Skeletal muscle tissue (tissue), 4 donors: ENCODE results near the gene UBR2. TPM values are rescaled to one million over a fixed set of nuclear protein-coding genes. Genes with fewer than 3 reads are reported as not detected.
"Not testable (repeated sequence)": the region's sequence is repeated elsewhere in the genome, so short reads cannot be mapped to it uniquely, and the experiment has no call there.

Source experiments
- H3K27ac ChIP-seq: one replicate; pipeline ENCODE4 v1.7.0; 2013; ENCODE audit warnings: mild to moderate bottlenecking, low read depth, low read length, inconsistent platforms
- H3K27me3 ChIP-seq, 3 donors: one replicate each; pipeline ENCODE4 v1.7.0; 2013; ENCODE audit warnings: low read length in 3 of 3; ENCODE audit not compliant: control insufficient read depth in 3 of 3, insufficient read depth in 3 of 3
- H3K36me3 ChIP-seq, 3 donors: one replicate each; pipeline ENCODE4 v1.7.0; 2013; ENCODE audit warnings: low read length in 3 of 3; ENCODE audit not compliant: control insufficient read depth in 3 of 3, insufficient read depth in 3 of 3
- H3K4me1 ChIP-seq, 3 donors: one replicate each; pipeline ENCODE4 v1.7.0; 2013; ENCODE audit warnings: low read length in 3 of 3, mild to moderate bottlenecking in 3 of 3; ENCODE audit not compliant: control insufficient read depth in 3 of 3, insufficient read depth in 3 of 3
- H3K4me3 ChIP-seq, 3 donors: one replicate each; pipeline ENCODE4 v1.7.0; 2013; ENCODE audit warnings: low read length in 3 of 3
- H3K9ac ChIP-seq, 3 donors: one replicate each; pipeline ENCODE4 v1.7.0; 2013; ENCODE audit warnings: low read length in 3 of 3, mild to moderate bottlenecking in 3 of 3, moderate library complexity in 2 of 3, low read depth in 1 of 3
- H3K9me3 ChIP-seq, 3 donors: one replicate each; pipeline ENCODE4 v1.7.0; 2013; ENCODE audit warnings: low read length in 3 of 3; ENCODE audit not compliant: control insufficient read depth in 3 of 3
- total RNA-seq: library from RNA; depleted of rRNA; stranded (reverse); fragments of >200 nt; gene quantifications from one replicate; pipeline ENCODE4 v1.2.3, GENCODE V29; 2014
- donor health status: Osteomylitis.

UBR2 gene
- total RNA-seq, 1 donor from 2014 or later = 24.0 TPM

- H3K27me3 ChIP-seq = peaks cover 0 to 12% (median 4%) of the 10 kb centered on the region in 3 donors
These were observed 11.4 kb upstream of the UBR2 start for GRCh38 chr6:42552380-42552779.

GRCh38 chr6:42555477-42556457 is 8.1 kb upstream of the UBR2 start:
- H3K27me3 ChIP-seq = peaks cover 0 to 12% (median 4%) of the 10 kb centered on the region in 3 donors
- H3K9ac ChIP-seq = no peak overlapping the region
- no peak overlapping the region for H3K4me3 ChIP-seq
- H3K9me3 ChIP-seq = no peaks in the 10 kb centered on the region
- H3K4me1 ChIP-seq = no peaks in the 10 kb centered on the region
- H3K36me3 ChIP-seq = no peaks in the 10 kb centered on the region
- H3K27ac ChIP-seq = no peak overlapping the region

More at GRCh38 chr6:42552380-42552779, 11.4 kb upstream of the UBR2 start:
- Histone ChIP-seq H3K27ac (no peak overlapping the region), H3K9me3 (no peaks in the 10 kb centered on the region), H3K4me1 (peaks cover 5 to 10% (median 9%) of the 10 kb centered on the region in 3 donors), H3K4me3 (no peak overlapping the region), H3K9ac (no peak overlapping the region), H3K36me3 (no peaks in the 10 kb centered on the region)

GRCh38 chr6:42556462-42556861 is 7.4 kb upstream of the UBR2 start:
- no peak overlapping the region for H3K4me3 ChIP-seq
- H3K9ac ChIP-seq = no peak overlapping the region
- peaks cover 0 to 12% (median 4%) of the 10 kb centered on the region in 3 donors for H3K27me3 ChIP-seq

DNA sequence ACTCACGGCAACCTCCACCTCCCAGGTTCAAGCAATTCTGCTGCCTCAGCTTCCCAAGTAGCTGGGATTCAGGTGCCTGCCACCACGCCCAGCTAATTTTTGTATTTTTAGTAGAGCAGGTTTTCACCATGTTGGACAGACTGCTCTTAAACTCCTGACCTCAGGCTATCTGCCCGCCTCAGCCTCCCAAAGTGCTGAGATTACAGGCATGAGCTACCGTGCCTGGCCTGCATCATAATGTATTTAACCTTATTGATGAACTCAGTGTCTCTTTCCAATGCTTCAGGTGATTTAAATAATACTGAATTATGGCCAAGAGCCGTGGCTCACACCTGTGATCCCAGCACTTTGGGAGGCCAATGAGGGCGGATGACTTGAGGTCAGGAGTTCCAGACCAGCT is 4.6 kb upstream of the UBR2 start:
- not testable (repeated sequence) for H3K36me3 ChIP-seq, H3K9ac ChIP-seq, H3K27ac ChIP-seq, H3K27me3 ChIP-seq, H3K9me3 ChIP-seq, H3K4me1 ChIP-seq, H3K4me3 ChIP-seq

More at GRCh38 chr6:42556462-42556861, 7.4 kb upstream of the UBR2 start:
- Histone ChIP-seq H3K9me3 (no peaks in the 10 kb centered on the region), H3K36me3 (no peaks in the 10 kb centered on the region), H3K27ac (no peak overlapping the region), H3K4me1 (no peaks in the 10 kb centered on the region)

DNA sequence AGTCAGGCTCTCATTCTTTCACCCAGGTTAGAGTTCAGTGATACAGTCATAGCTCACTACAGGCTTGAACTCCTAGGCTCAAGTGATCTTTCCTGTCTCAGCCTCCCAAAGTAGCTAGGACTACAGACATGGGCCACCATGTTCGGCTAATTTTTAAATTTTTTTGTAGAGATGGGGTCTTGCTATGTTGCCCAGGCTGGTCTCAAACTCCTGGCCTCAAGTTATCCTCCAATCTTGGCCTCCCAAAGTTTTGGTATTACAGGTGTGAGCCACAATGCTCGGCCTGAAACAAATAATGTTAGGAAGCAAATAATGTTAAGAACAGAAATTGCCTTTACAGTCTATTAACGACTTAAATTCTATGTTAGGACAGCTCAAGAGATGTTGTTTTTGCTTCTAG is 1.8 kb upstream of the UBR2 start:
- Histone ChIP-seq H3K27me3 (no peaks in the 10 kb centered on the region), H3K27ac (no peak overlapping the region), H3K9me3 (no peaks in the 10 kb centered on the region), H3K36me3 (peaks cover 0 to 3% (median 2%) of the 10 kb centered on the region in 3 donors), H3K4me1 (peaks cover under 1 to 10% (median 3%) of the 10 kb centered on the region in 3 donors), H3K9ac (no peak overlapping the region), H3K4me3 (no peak overlapping the region)

DNA sequence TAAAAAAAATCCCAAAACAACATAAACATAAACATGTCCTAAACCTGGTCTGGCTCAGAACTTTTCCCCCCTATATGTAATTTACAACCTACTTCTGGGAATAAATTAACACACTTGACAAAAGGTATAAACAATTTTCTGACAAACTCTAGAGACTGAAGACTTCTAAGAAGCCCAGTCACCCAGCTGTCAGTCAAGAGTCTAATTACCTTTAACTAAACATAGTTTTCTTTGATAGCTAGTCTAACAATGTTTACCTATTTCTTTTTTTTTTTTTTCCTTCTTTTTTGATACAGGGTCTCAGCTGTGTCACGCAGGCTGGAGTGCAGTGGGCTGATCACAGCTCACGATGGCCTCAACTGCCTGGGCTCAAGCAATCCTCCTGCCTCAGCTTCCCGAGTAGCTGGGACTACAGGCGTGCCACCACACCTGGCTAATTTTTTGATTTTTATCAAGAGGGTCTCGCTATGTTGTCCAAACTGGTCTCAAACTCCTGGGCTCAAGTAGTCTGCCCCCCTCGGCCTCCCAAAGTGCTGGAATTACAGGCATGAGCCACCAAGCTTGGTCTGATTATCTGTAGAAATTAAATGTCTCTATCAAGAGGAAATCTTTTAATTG is 932 bp upstream of the UBR2 start:
- Histone ChIP-seq H3K4me1 (peaks cover 3 to 10% (median 4%) of the 10 kb centered on the region in 3 donors), H3K36me3 (peaks cover 0 to 3% (median 2%) of the 10 kb centered on the region in 3 donors), H3K9me3 (no peaks in the 10 kb centered on the region), H3K27me3 (no peaks in the 10 kb centered on the region), H3K4me3 (no peak overlapping the region), H3K9ac (no peak overlapping the region), H3K27ac (no peak overlapping the region)

GRCh38 chr6:42564506-42564825 is 637 bp downstream of the UBR2 start:
- Histone ChIP-seq H3K4me1 (peaks cover 3 to 13% (median 4%) of the 10 kb centered on the region in 3 donors), H3K4me3 (peak overlapping the region; percentile 98 to 99 (median 98)), H3K27ac (peak overlapping the region; percentile 98), H3K27me3 (no peaks in the 10 kb centered on the region), H3K9ac (peak overlapping the region; percentile 95 to 99 (median 98)), H3K9me3 (no peaks in the 10 kb centered on the region), H3K36me3 (peaks cover 0 to 3% (median 2%) of the 10 kb centered on the region in 3 donors)

DNA sequence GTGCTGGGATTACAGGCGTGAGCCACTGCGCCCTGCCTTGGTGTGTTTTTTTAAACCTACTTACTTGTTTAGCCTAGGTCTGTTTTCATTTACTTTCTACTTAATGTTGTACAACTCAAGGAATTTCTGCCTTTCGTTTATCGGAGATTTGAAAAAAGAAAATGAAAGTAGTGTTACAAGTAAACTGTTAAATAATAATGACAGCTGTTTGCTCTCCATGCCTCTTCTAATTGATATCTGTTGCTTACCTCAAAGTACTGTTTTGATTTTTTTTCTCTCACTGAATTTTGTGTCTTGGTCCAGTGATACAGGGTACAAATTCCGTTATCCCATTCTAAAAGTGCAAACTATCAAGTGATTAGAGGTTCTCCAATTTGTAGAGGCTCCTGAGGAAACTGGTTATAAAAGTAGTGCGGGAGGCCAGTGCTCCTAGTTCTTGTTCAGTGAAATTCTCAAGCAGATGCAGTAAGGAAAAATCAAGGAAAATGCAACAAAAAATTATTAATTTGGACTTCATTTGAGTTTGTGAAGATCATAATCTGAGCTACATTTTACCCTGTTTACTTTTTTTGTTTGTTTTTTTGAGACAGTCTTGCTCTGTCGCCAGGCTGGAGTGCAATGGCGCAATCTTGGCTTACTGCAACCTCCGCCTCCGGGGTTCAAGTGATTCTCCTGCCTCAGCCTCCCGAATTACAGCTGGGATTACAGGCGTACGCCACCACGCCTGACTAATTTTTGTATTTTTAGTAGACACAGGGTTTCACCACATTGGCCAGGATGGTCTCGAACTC is 2.2 kb downstream of the UBR2 start:
- peak overlapping the region; percentile 95 to 99 (median 98) for H3K9ac ChIP-seq

DNA sequence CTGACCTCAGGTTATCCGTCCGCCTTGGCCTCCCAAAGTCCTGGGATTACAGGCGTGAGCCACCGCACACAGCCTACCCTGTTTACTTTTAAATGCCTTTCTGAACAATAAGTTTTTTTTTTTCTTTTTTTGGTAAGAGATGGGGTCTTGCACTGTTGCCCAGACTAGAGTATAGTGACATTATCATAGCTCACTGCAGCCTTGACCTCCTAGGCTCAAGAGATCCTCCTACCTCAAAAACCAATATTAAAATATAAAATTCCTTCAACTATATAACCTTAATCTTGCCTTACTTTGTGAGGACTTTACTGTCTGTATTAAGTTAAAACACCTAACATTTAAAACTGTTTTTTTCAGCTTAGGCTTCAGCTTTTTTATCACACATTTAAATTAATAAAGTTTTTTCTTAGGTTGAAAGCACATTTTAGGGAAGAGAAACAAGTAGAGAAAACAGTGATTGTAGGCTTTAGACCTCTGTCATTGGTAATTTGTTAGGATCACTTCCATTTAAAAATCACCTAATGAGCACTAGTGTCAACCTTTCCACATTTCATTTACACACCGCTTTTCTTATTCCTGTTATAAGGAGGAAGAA is 2.9 kb downstream of the UBR2 start:
- no peak overlapping the region for H3K9ac ChIP-seq
- no peaks in the 10 kb centered on the region for H3K9me3 ChIP-seq
- no peaks in the 10 kb centered on the region for H3K27me3 ChIP-seq
- peak overlapping the region; percentile 98 for H3K27ac ChIP-seq
- H3K4me1 ChIP-seq = peaks cover 3 to 13% (median 4%) of the 10 kb centered on the region in 3 donors
- H3K4me3 ChIP-seq = no peak overlapping the region
- peaks cover 0 to 3% (median 2%) of the 10 kb centered on the region in 3 donors for H3K36me3 ChIP-seq

More for the DNA sequence above, 2.2 kb downstream of the UBR2 start:
- peaks cover 3 to 13% (median 4%) of the 10 kb centered on the region in 3 donors for H3K4me1 ChIP-seq
- H3K27ac ChIP-seq = peak overlapping the region; percentile 98
- no peaks in the 10 kb centered on the region for H3K9me3 ChIP-seq
- H3K27me3 ChIP-seq = no peaks in the 10 kb centered on the region
- peak overlapping the region; percentile 98 to 99 (median 98) for H3K4me3 ChIP-seq
- peaks cover 0 to 3% (median 2%) of the 10 kb centered on the region in 3 donors for H3K36me3 ChIP-seq
